Uterus (tissue), 2 donors: ENCODE data around the gene BCDIN3D.

Source experiments
- POLR2A ChIP-seq, 2 donors: fragments of 450-650 bp; IDR thresholded peaks; one replicate each; pipeline ENCODE4 v1.6.1; 2016; ENCODE audit warnings: antibody characterized with exemption in 2 of 2, mild to moderate bottlenecking in 1 of 2, moderate library complexity in 1 of 2
- TF ChIP-seq, protein P1 (sequence below), 4 experiments: fragments of 200-600 bp in 2 of 4; fragments of 450-650 bp in 2 of 4; sonication (generic) in 2 of 4; IDR thresholded peaks; one replicate each; pipeline ENCODE4 v1.5.1; 2016 to 2019; ENCODE audit warnings: antibody characterized with exemption in 4 of 4, mild to moderate bottlenecking in 2 of 4, moderate library complexity in 1 of 4

DNA sequence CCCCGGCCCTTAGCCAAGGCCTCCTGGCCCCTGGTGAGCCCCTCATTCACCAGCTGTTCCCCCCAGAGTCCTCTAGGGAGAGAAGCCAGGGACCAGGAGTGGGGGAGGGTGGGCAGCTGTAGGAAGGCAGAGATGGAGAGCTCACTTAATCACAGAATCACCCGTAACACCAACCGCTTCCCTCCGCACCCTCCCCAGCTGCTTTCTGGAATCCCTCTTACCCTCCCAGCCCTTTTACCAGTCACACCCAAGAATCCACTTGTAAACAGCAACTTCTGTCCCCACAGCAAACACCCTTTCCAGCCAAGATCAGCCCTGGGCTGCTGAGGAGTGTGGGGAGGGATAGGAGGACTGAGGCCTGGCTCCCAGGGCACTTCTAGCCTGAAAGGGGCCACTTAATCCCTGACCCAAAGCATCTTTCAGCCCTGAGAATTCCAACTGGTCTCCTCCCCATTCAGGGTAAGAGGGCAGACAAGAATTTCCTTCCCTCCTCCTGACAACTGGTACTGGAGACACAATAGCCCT is 33.5 kb downstream of the BCDIN3D start:
- TF ChIP-seq, protein P1, sequence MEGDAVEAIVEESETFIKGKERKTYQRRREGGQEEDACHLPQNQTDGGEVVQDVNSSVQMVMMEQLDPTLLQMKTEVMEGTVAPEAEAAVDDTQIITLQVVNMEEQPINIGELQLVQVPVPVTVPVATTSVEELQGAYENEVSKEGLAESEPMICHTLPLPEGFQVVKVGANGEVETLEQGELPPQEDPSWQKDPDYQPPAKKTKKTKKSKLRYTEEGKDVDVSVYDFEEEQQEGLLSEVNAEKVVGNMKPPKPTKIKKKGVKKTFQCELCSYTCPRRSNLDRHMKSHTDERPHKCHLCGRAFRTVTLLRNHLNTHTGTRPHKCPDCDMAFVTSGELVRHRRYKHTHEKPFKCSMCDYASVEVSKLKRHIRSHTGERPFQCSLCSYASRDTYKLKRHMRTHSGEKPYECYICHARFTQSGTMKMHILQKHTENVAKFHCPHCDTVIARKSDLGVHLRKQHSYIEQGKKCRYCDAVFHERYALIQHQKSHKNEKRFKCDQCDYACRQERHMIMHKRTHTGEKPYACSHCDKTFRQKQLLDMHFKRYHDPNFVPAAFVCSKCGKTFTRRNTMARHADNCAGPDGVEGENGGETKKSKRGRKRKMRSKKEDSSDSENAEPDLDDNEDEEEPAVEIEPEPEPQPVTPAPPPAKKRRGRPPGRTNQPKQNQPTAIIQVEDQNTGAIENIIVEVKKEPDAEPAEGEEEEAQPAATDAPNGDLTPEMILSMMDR (IDR thresholded peaks at IDR 0.05), result no peak
- TF ChIP-seq POLR2A (IDR thresholded peaks at IDR 0.05), result no peak
